ENCODE results near the gene IL17D. TPM values are rescaled to one million over a fixed set of nuclear protein-coding genes. Genes with fewer than 3 reads are reported as not detected.

The IL17D gene
- total RNA-seq, 1 experiment from 2014 or later = 1.2 TPM

DNA sequence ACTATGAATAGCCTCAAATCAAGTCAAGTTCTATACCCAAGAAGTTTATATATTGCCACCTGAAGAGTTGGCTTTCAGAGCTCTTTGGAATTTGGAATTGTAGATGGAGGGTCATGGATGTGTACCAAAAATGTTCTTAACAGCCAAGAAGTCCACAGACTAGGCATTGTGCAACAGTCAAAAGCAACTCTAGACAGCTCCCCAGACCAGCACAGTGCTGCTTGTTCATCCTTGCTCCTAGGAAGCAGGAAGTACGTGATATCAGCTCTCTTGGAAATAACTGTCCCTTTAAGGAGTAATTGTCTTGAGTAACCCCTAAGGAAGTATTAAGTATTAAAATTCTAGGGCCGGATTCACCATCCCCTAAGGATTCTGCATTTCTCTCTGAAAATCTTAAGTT is 30.7 kb upstream of the IL17D start:
- Histone ChIP-seq H2BK120ac (ENCODE audit: low read depth, low read length, poor library complexity, severe bottlenecking) (no peak overlapping the region), H3K23ac (ENCODE audit: insufficient read length, low read depth, low read length) (no peak overlapping the region), H3K79me1 (ENCODE audit: insufficient read depth, low read depth, low read length, poor library complexity, severe bottlenecking) (no peaks in the 10 kb centered on the region), H2AFZ (ENCODE audit: low read length) (no peak overlapping the region), H4K91ac (ENCODE audit: insufficient read length, low read depth, low read length) (no peak overlapping the region), H3K79me2 (ENCODE audit: insufficient read depth, low read length) (no peaks in the 10 kb centered on the region), H3K23me2 (ENCODE audit: insufficient read length, low read depth, low read length, poor library complexity, severe bottlenecking) (no peaks in the 10 kb centered on the region), H3K18ac (ENCODE audit: insufficient read length, low read depth, low read length) (no peak overlapping the region), H4K8ac (replicated peaks; ENCODE audit: insufficient read length, low read depth, low read length) (no peak overlapping the region), H3K27me3 (ENCODE audit: insufficient read depth, low read length) (no peaks in the 10 kb centered on the region), H3K56ac (ENCODE audit: insufficient read length, low read depth, low read length) (no peak overlapping the region), H2BK12ac (ENCODE audit: insufficient read length, low read depth, low read length) (no peak overlapping the region), H3K9ac (ENCODE audit: extremely low read depth, insufficient read length, low read length) (no peak overlapping the region), H4K20me1 (ENCODE audit: control insufficient read depth, insufficient read depth, insufficient read length) (no peaks in the 10 kb centered on the region), H3K14ac (ENCODE audit: insufficient read depth, low read length) (no peak overlapping the region), H2BK15ac (ENCODE audit: low read depth, low read length) (no peak overlapping the region), H3T11ph (ENCODE audit: low read length) (no peak overlapping the region), H4K5ac (ENCODE audit: insufficient read length, low read depth, low read length) (no peak overlapping the region), H2BK5ac (ENCODE audit: insufficient read length, low read length) (no peak overlapping the region), H3K4ac (ENCODE audit: low read depth, low read length) (no peak overlapping the region), H3K4me1 (ENCODE audit: insufficient read depth, low read length) (no peaks in the 10 kb centered on the region), H2AK5ac (ENCODE audit: insufficient read length, low read length) (no peak overlapping the region), H3K4me2 (ENCODE audit: insufficient read depth, insufficient read length, low read length) (no peak overlapping the region), H2BK20ac (ENCODE audit: low read depth, low read length, poor library complexity, severe bottlenecking) (no peak overlapping the region), H3K27ac (ENCODE audit: insufficient read length, low read depth, low read length) (no peak overlapping the region), H3K9me3 (ENCODE audit: control insufficient read depth, low read depth, low read length) (no peaks in the 10 kb centered on the region)
- Mint-ChIP-seq H3K36me3 (ENCODE audit: insufficient read depth in 1 of 3, low read depth in 3 of 3) (no peaks in the 10 kb centered on the region), H3K27ac (no peak overlapping the region; a peak in 1 of 7 replicates), H3K9me3 (no peaks in the 10 kb centered on the region), H3K4me3 (no peak overlapping the region), H3K27me3 (ENCODE audit: low read depth) (no peaks in the 10 kb centered on the region), H3K4me1 (peaks cover 4% of the 10 kb centered on the region in 2 experiments; a peak in 1 of 4 replicates)
- WGBS (ENCODE audit: extremely low coverage, insufficient read length, low lambda C conversion rate) = no CpG with 5 or more reads among the region's 2 CpGs
- DNase-seq = no peak
- TF ChIP-seq, protein P1, sequence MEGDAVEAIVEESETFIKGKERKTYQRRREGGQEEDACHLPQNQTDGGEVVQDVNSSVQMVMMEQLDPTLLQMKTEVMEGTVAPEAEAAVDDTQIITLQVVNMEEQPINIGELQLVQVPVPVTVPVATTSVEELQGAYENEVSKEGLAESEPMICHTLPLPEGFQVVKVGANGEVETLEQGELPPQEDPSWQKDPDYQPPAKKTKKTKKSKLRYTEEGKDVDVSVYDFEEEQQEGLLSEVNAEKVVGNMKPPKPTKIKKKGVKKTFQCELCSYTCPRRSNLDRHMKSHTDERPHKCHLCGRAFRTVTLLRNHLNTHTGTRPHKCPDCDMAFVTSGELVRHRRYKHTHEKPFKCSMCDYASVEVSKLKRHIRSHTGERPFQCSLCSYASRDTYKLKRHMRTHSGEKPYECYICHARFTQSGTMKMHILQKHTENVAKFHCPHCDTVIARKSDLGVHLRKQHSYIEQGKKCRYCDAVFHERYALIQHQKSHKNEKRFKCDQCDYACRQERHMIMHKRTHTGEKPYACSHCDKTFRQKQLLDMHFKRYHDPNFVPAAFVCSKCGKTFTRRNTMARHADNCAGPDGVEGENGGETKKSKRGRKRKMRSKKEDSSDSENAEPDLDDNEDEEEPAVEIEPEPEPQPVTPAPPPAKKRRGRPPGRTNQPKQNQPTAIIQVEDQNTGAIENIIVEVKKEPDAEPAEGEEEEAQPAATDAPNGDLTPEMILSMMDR (conservative IDR thresholded peaks at IDR 0.05) = no peak

All from H9 (cell line).